Neuronal stem cell (in vitro differentiated cells): Measurements from ENCODE around the gene HSPB8.
A peak's percentile ranks its signal among the peaks of the same experiment; 100 is the strongest.

ENCODE experiments used
- DNase-seq: peaks from one replicate; pipeline ENCODE4 v3.0.0-alpha.2; 2013; ENCODE audit warnings: low spot score
- H2AFZ ChIP-seq: one replicate; pipeline ENCODE4 v1.6.1; 2013; ENCODE audit warnings: mild to moderate bottlenecking, low read length, inconsistent platforms
- H2AK5ac ChIP-seq: 2 replicates; pipeline ENCODE4 v1.6.1; 2013; ENCODE audit warnings: low read depth, mild to moderate bottlenecking, inconsistent platforms, low read length, moderate library complexity, mixed read lengths
- H2BK120ac ChIP-seq: 2 replicates; pipeline ENCODE4 v1.6.1; 2013; ENCODE audit warnings: low read depth, mild to moderate bottlenecking, inconsistent platforms, low read length, moderate library complexity, mixed read lengths
- H2BK12ac ChIP-seq: one replicate; pipeline ENCODE4 v1.6.1; 2013; ENCODE audit warnings: low read length, inconsistent platforms
- H2BK15ac ChIP-seq: 2 replicates; pipeline ENCODE4 v1.6.1; 2013; ENCODE audit warnings: mild to moderate bottlenecking, low read length, inconsistent platforms, mixed read lengths
- H2BK5ac ChIP-seq: one replicate; pipeline ENCODE4 v1.6.1; 2013; ENCODE audit warnings: inconsistent platforms, mild to moderate bottlenecking, low read length, moderate library complexity
- H3K14ac ChIP-seq: one replicate; pipeline ENCODE4 v1.6.1; 2013; ENCODE audit warnings: low read length, inconsistent platforms
- H3K18ac ChIP-seq: 2 replicates; pipeline ENCODE4 v1.6.1; 2013; ENCODE audit warnings: low read length, inconsistent platforms
- H3K23ac ChIP-seq: 2 replicates; pipeline ENCODE4 v1.6.1; 2013; ENCODE audit warnings: low read depth, mild to moderate bottlenecking, mixed read lengths, low read length, inconsistent platforms; ENCODE audit not compliant: poor library complexity
- H3K27ac ChIP-seq: replicated peaks from 3 replicates; pipeline ENCODE4 v1.5.1; 2013; ENCODE audit warnings: low read length, inconsistent platforms
- H3K27me3 ChIP-seq, 3 experiments: 2 replicates each; pipeline ENCODE4 v1.6.1; 2013; ENCODE audit warnings: low read length in 3 of 3, mild to moderate bottlenecking in 2 of 3, inconsistent platforms in 1 of 3, low read depth in 1 of 3, mixed read lengths in 1 of 3, moderate library complexity in 1 of 3; ENCODE audit not compliant: control insufficient read depth in 3 of 3, insufficient read depth in 3 of 3
- H3K36me3 ChIP-seq, 2 donors: replicated peaks in 1 of 2; 2 replicates each; pipeline ENCODE4 v1.6.1; 2013; ENCODE audit warnings: low read length in 2 of 2; ENCODE audit not compliant: control insufficient read depth in 2 of 2, insufficient read depth in 2 of 2
- H3K4ac ChIP-seq: 2 replicates; pipeline ENCODE4 v1.6.1; 2013; ENCODE audit warnings: inconsistent platforms, mild to moderate bottlenecking, low read length, moderate library complexity
- H3K4me1 ChIP-seq, 2 donors: 1 replicate in 1 of 2; 2 replicates in 1 of 2; pipeline ENCODE4 v1.6.1; 2013; ENCODE audit warnings: low read length in 2 of 2, low read depth in 1 of 2; ENCODE audit not compliant: control insufficient read depth in 2 of 2, insufficient read depth in 1 of 2
- H3K4me2 ChIP-seq: one replicate; pipeline ENCODE4 v1.6.1; 2013; ENCODE audit warnings: mild to moderate bottlenecking, low read length, inconsistent platforms; ENCODE audit not compliant: insufficient read depth, poor library complexity, severe bottlenecking
- H3K4me3 ChIP-seq, 2 donors: 2 replicates each; pipeline ENCODE4 v1.5.1; 2013; ENCODE audit warnings: low read length in 2 of 2, mild to moderate bottlenecking in 2 of 2, inconsistent platforms in 1 of 2, moderate library complexity in 1 of 2
- H3K79me1 ChIP-seq: one replicate; pipeline ENCODE4 v1.6.1; 2013; ENCODE audit warnings: low read depth, mild to moderate bottlenecking, inconsistent platforms, low read length, moderate library complexity
- H3K9ac ChIP-seq: one replicate; pipeline ENCODE4 v1.6.1; 2013; ENCODE audit warnings: mild to moderate bottlenecking, low read depth, low read length, inconsistent platforms; ENCODE audit not compliant: poor library complexity
- H3K9me3 ChIP-seq, 2 donors: replicated peaks in 1 of 2; 2 replicates each; pipeline versions ENCODE3 to v1.6.1; 2013; ENCODE audit warnings: low read length in 2 of 2, mild to moderate bottlenecking in 2 of 2, inconsistent platforms in 1 of 2, low read depth in 1 of 2, mixed read lengths in 1 of 2, moderate library complexity in 1 of 2; ENCODE audit not compliant: control insufficient read depth in 2 of 2, insufficient read depth in 1 of 2
- H4K8ac ChIP-seq: one replicate; pipeline ENCODE4 v1.6.1; 2013; ENCODE audit warnings: low read depth, mild to moderate bottlenecking, inconsistent platforms, low read length, moderate library complexity
- H4K91ac ChIP-seq: one replicate; pipeline ENCODE4 v1.6.1; 2013; ENCODE audit warnings: low read length, low read depth, mild to moderate bottlenecking, inconsistent platforms; ENCODE audit not compliant: poor library complexity
- WGBS, 2 donors: extraction: QIAGEN DNeasy Blood & Tissue Kit; methylation state at CpG; one replicate each; pipeline ENCODE4 v1.1.7; 2013; ENCODE audit warnings: missing lambda C conversion rate in 2 of 2, mixed read lengths in 1 of 2; ENCODE audit not compliant: insufficient read length in 2 of 2, insufficient replicate concordance in 1 of 2; ENCODE audit errors: extremely low coverage in 2 of 2; 5-methylcytosine and 5-hydroxymethylcytosine counted together

The HSPB8 gene

GRCh38 chr12:119176267-119177055 lies 2.3 kb upstream of the HSPB8 start:
- Histone ChIP-seq H4K91ac (no peak overlapping the region), H3K14ac (no peak overlapping the region), H2BK12ac (no peak overlapping the region), H3K4me1 (peaks cover 0 to 29% of the 10 kb centered on the region in 2 donors), H3K4me2 (no peak overlapping the region), H2BK15ac (no peak overlapping the region), H3K9me3 (no peaks in the 10 kb centered on the region), H2BK5ac (no peak overlapping the region), H3K79me1 (no peaks in the 10 kb centered on the region), H2AFZ (no peak overlapping the region), H3K23ac (peak overlapping the region; percentile 28), H2BK120ac (no peak overlapping the region), H3K4me3 (no peak overlapping the region), H3K36me3 (no peaks in the 10 kb centered on the region), H3K27ac (no peak overlapping the region), H4K8ac (no peak overlapping the region), H3K18ac (peak overlapping the region; percentile 49), H3K27me3 (peaks cover 0 to 7% (median 5%) of the 10 kb centered on the region in 3 experiments), H3K4ac (no peak overlapping the region), H2AK5ac (no peak overlapping the region), H3K9ac (no peak overlapping the region)
- no CpG with 5 or more reads among the region's 21 CpGs for WGBS, 2 donors
- DNase-seq = no peak

GRCh38 chr12:119177056-119177325 lies 1.7 kb upstream of the HSPB8 start:
- Histone ChIP-seq H2BK120ac (no peak overlapping the region), H3K9me3 (no peaks in the 10 kb centered on the region), H2BK15ac (no peak overlapping the region), H3K4me2 (no peak overlapping the region), H4K8ac (no peak overlapping the region), H4K91ac (no peak overlapping the region), H3K36me3 (no peaks in the 10 kb centered on the region), H3K27ac (no peak overlapping the region), H2AK5ac (no peak overlapping the region), H3K18ac (no peak overlapping the region), H3K27me3 (peaks cover 0 to 7% (median 5%) of the 10 kb centered on the region in 3 experiments), H2BK12ac (no peak overlapping the region), H2AFZ (no peak overlapping the region), H3K14ac (no peak overlapping the region), H3K9ac (no peak overlapping the region), H3K4me3 (no peak overlapping the region), H3K79me1 (no peaks in the 10 kb centered on the region), H2BK5ac (no peak overlapping the region), H3K4ac (no peak overlapping the region), H3K4me1 (peaks cover 0 to 29% of the 10 kb centered on the region in 2 donors), H3K23ac (no peak overlapping the region)
- DNase-seq = no peak
- no CpG with 5 or more reads among the region's 4 CpGs for WGBS, 2 donors

- Histone ChIP-seq H3K9ac (no peak overlapping the region), H3K27me3 (peaks cover 0 to 7% (median 5%) of the 10 kb centered on the region in 3 experiments), H3K36me3 (no peaks in the 10 kb centered on the region), H2AFZ (no peak overlapping the region), H2BK5ac (no peak overlapping the region), H4K8ac (no peak overlapping the region), H3K79me1 (no peaks in the 10 kb centered on the region), H3K9me3 (no peaks in the 10 kb centered on the region), H3K4me1 (peaks cover 0 to 29% of the 10 kb centered on the region in 2 donors), H3K14ac (no peak overlapping the region), H3K4ac (no peak overlapping the region), H3K18ac (no peak overlapping the region), H2BK15ac (no peak overlapping the region), H3K4me2 (no peak overlapping the region), H3K27ac (no peak overlapping the region), H3K23ac (no peak overlapping the region), H3K4me3 (no peak overlapping the region), H2BK12ac (no peak overlapping the region), H2BK120ac (no peak overlapping the region), H2AK5ac (no peak overlapping the region), H4K91ac (no peak overlapping the region)
- no CpG with 5 or more reads among the region's 15 CpGs for WGBS, 2 donors
- DNase-seq = no peak
These were observed 879 bp upstream of the HSPB8 start for GRCh38 chr12:119177724-119178380.

- H3K4me2 ChIP-seq = no peak overlapping the region
- no peak overlapping the region for H3K27ac ChIP-seq
- no peak for DNase-seq
- H3K18ac ChIP-seq = peak overlapping the region; percentile 80
- no peak overlapping the region for H2BK120ac ChIP-seq
- no peak overlapping the region for H3K4ac ChIP-seq
- peaks cover 0 to 7% (median 5%) of the 10 kb centered on the region in 3 experiments for H3K27me3 ChIP-seq
- H2BK15ac ChIP-seq = peak overlapping the region; percentile 82
- no peak overlapping the region for H2AFZ ChIP-seq
- no peak overlapping the region for H3K23ac ChIP-seq
- no CpG with 5 or more reads among the region's 18 CpGs for WGBS, 2 donors
- H3K36me3 ChIP-seq = no peaks in the 10 kb centered on the region
- H3K14ac ChIP-seq = no peak overlapping the region
- no peak overlapping the region for H2BK5ac ChIP-seq
- H4K91ac ChIP-seq = no peak overlapping the region
- H4K8ac ChIP-seq = no peak overlapping the region
- no peak overlapping the region for H3K9ac ChIP-seq
- peaks cover 0 to 22% of the 10 kb centered on the region in 2 donors for H3K4me1 ChIP-seq
- H3K9me3 ChIP-seq = no peaks in the 10 kb centered on the region
- H3K4me3 ChIP-seq = no peak overlapping the region
- no peak overlapping the region for H2BK12ac ChIP-seq
- peak overlapping the region; percentile 49 for H2AK5ac ChIP-seq
- no peaks in the 10 kb centered on the region for H3K79me1 ChIP-seq
These were observed 747 bp downstream of the HSPB8 start for GRCh38 chr12:119179335-119180021.
